Esophagus (tissue), 2 donors: ENCODE data around the gene OAS1. TPM values are rescaled to one million over a fixed set of nuclear protein-coding genes. Genes with fewer than 3 reads are reported as not detected.
A peak's percentile ranks its signal among the peaks of the same experiment; 100 is the strongest.

Source experiments
- H3K27ac ChIP-seq, 2 donors: one replicate each; pipeline ENCODE4 v1.5.1; 2013; ENCODE audit warnings: low read depth in 2 of 2, mild to moderate bottlenecking in 2 of 2, inconsistent platforms in 1 of 2, low read length in 1 of 2, moderate library complexity in 1 of 2
- H3K27me3 ChIP-seq, 2 donors: one replicate each; pipeline ENCODE4 v1.6.1; 2013; ENCODE audit warnings: low read length in 2 of 2, control low read depth in 1 of 2, mild to moderate bottlenecking in 1 of 2; ENCODE audit not compliant: insufficient read depth in 2 of 2, control insufficient read depth in 1 of 2
- H3K36me3 ChIP-seq, 2 donors: one replicate each; pipeline ENCODE4 v1.6.1; 2013; ENCODE audit warnings: low read length in 1 of 2; ENCODE audit not compliant: control insufficient read depth in 2 of 2, insufficient read depth in 2 of 2
- H3K4me1 ChIP-seq, 2 donors: one replicate each; pipeline ENCODE4 v1.6.1; 2013; ENCODE audit warnings: low read length in 1 of 2; ENCODE audit not compliant: control insufficient read depth in 2 of 2, insufficient read depth in 2 of 2
- H3K4me3 ChIP-seq, 2 donors: one replicate each; pipeline ENCODE4 v1.5.1; 2013; ENCODE audit warnings: low read length in 2 of 2, mild to moderate bottlenecking in 2 of 2, low read depth in 1 of 2, moderate library complexity in 1 of 2
- H3K9me3 ChIP-seq, 2 donors: one replicate each; pipeline ENCODE4 v1.6.1; 2013; ENCODE audit warnings: mild to moderate bottlenecking in 2 of 2, low read depth in 1 of 2, low read length in 1 of 2, moderate library complexity in 1 of 2; ENCODE audit not compliant: control insufficient read depth in 2 of 2, insufficient read depth in 1 of 2
- WGBS, 2 donors: extraction: QIAGEN DNeasy Blood & Tissue Kit; methylation state at CpG; one replicate each; pipeline ENCODE4 v1.1.7; 2013; 5-methylcytosine and 5-hydroxymethylcytosine counted together
- polyA plus RNA-seq, 2 donors: library from polyadenylated mRNA; stranded (reverse); fragments of 200-250 nt; gene quantifications; one replicate each; pipeline ENCODE4 v1.2.3, GENCODE V29; 2013
- donor health status: healthy with polysubstance abuse.
- donor health status: Bipolar disorder and iron deficiency.

OAS1 gene
- polyA plus RNA-seq, 2 donors = 47.9 to 58.6 TPM

DNA sequence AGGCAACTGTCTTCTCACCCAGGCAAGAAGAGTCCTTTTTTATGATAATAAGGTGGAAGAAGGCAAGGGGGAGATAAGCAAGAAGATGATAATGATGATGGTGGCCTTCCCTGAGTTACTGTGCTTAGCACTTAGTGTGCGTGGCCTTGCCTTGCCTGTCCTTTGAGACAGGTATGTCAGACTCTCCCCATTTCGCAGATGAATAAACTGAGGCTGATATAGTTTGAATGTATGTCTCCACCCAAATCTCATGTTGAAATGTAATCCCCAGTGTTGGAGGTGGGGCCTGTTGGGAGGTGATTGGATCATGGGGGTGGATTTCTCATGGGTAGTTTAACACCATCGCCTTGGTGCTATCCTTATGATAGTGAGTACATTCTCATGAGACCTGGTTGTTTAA, 23.0 kb downstream of the OAS1 start:
- Histone ChIP-seq H3K27ac (no peak overlapping the region), H3K9me3 (no peaks in the 10 kb centered on the region), H3K27me3 (no peaks in the 10 kb centered on the region), H3K4me1 (no peaks in the 10 kb centered on the region), H3K4me3 (no peak overlapping the region), H3K36me3 (no peaks in the 10 kb centered on the region)
- 94 to 96% methylated on average over 3 of the region's 3 CpGs for WGBS, 2 donors

DNA sequence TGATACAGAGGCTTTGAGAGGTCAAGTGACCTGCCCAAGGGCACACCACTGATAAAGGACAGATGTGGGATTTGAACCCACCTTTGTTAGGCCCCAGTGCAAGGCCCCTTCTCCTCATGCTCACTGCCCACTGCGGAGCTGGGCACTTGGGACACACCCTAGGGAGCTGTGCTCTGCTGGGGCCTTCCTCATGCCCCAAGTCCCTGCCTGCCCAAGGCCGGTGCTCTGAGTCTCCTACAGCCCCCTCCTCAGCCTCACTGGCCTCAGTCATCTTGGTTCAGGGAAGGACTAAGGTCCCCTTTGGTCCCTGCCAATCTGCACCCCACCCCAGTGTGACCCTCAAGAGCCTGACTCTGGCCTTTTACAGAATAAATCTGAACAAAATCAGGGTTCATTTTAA, 23.6 kb downstream of the OAS1 start:
- 92 to 98% methylated on average over 2 of the region's 2 CpGs for WGBS, 2 donors
- Histone ChIP-seq H3K4me1 (no peaks in the 10 kb centered on the region), H3K36me3 (no peaks in the 10 kb centered on the region), H3K9me3 (no peaks in the 10 kb centered on the region), H3K4me3 (no peak overlapping the region), H3K27ac (no peak overlapping the region), H3K27me3 (no peaks in the 10 kb centered on the region)

DNA sequence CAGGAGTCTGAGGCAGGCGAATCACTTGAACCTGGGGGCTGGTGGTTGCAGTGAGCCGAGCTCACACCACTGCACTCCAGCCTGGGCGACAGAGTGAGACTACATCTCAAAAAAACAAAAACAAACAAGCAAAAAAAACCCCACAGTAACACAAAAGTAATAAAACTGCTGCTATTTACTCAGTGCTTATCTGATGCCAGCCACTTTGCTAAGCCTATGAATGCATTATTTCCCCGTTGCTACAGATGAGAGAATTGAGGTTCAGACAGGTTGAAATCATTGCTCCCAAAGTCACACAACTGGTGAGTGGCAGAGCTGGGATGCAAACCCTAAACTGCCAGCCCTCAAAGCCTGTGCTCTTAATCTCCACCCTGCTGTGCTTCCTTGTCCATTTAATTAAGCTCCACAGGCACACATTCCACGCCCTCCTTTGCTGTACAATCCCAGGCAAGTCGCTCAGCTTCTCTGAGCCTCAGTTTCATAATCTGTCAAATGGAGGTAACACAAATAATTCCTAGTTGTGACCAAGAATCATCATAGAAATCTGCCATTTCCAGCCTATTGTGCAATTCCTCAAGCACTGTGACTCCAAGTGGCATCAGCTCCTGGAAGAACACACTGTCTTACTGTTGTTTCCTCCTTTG, 25.8 kb downstream of the OAS1 start:
- no peaks in the 10 kb centered on the region for H3K36me3 ChIP-seq
- no peaks in the 10 kb centered on the region for H3K27me3 ChIP-seq
- WGBS, 2 donors = 59 to 69% methylated on average over 6 of the region's 6 CpGs
- peak overlapping the region in 1 of 2 donors; percentile 27 for H3K27ac ChIP-seq
- no peaks in the 10 kb centered on the region for H3K4me1 ChIP-seq
- H3K4me3 ChIP-seq = no peak overlapping the region
- no peaks in the 10 kb centered on the region for H3K9me3 ChIP-seq

DNA sequence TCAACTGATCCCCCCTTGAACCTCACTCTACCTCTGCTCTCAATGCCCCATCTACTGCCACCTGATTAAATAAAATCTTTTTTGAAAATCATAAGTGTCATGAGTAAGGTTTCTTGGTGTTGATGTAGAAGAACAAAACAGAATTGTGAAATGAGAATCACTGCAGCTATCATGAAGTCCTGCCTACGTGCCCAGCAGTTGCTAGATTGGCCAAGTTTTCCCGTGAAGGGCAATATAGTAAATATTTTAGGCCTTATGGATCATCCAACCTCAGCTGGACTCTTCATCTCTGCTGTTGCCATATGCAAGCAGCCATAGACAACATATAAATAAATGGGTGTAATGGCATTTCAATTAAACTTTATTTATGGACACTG, 26.4 kb downstream of the OAS1 start:
- 65 to 89% methylated on average over 2 of the region's 2 CpGs for WGBS, 2 donors
- no peak overlapping the region for H3K4me3 ChIP-seq
- no peaks in the 10 kb centered on the region for H3K4me1 ChIP-seq
- H3K9me3 ChIP-seq = no peaks in the 10 kb centered on the region
- H3K27me3 ChIP-seq = no peaks in the 10 kb centered on the region
- peak overlapping the region in 1 of 2 donors; percentile 27 for H3K27ac ChIP-seq
- H3K36me3 ChIP-seq = no peaks in the 10 kb centered on the region

DNA sequence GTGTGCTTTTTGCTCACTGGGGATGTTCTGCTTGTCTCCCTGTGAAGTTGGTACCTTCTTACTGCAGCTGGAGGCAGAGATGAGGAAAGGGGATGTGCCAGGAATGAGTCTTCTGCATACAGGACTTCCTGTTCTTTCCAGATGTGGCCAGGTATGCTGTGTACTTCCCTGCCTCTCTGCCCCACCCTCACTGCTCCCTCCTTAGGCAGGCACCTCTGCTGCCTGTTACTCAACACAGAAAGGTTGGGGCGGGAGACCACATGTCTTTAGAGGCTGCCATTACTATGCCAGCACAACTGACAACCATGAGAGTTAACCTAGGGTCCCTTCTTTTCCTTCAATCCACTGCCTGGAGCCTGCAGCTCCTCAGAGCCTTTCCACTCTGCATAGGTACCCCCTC, 29.5 kb downstream of the OAS1 start:
- Histone ChIP-seq H3K27me3 (no peaks in the 10 kb centered on the region), H3K9me3 (no peaks in the 10 kb centered on the region), H3K36me3 (no peaks in the 10 kb centered on the region), H3K4me3 (no peak overlapping the region), H3K4me1 (peaks cover 4 to 8% of the 10 kb centered on the region in 2 donors), H3K27ac (peak overlapping the region; percentile 91 to 95)
- WGBS, 2 donors = 48 to 61% methylated on average over 1 of the region's 1 CpG

DNA sequence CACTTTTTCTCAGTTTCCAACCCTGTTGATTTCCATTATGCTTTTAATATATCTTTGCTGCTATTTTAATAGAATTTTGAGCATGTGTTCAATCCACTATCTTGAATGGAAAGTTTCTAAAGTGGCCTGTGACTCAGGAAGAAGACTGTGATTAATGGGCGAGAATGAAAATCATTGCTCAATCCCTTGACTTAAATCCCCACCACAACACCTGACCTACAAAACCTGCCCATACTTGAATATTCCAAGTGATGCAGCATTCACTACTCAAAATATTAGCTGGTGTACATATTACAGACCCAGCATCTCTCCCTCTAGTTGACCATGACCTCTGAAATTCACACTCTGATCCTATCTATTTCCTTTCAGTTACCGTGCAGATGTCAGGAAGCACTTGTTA, 30.2 kb downstream of the OAS1 start:
- Histone ChIP-seq H3K27me3 (no peaks in the 10 kb centered on the region), H3K36me3 (peaks cover 0 to 5% of the 10 kb centered on the region in 2 donors), H3K9me3 (no peaks in the 10 kb centered on the region), H3K27ac (peak overlapping the region; percentile 91 to 95), H3K4me1 (peaks cover 4 to 8% of the 10 kb centered on the region in 2 donors), H3K4me3 (no peak overlapping the region)
- WGBS, 2 donors = 41% methylated on average over 2 of the region's 2 CpGs

DNA sequence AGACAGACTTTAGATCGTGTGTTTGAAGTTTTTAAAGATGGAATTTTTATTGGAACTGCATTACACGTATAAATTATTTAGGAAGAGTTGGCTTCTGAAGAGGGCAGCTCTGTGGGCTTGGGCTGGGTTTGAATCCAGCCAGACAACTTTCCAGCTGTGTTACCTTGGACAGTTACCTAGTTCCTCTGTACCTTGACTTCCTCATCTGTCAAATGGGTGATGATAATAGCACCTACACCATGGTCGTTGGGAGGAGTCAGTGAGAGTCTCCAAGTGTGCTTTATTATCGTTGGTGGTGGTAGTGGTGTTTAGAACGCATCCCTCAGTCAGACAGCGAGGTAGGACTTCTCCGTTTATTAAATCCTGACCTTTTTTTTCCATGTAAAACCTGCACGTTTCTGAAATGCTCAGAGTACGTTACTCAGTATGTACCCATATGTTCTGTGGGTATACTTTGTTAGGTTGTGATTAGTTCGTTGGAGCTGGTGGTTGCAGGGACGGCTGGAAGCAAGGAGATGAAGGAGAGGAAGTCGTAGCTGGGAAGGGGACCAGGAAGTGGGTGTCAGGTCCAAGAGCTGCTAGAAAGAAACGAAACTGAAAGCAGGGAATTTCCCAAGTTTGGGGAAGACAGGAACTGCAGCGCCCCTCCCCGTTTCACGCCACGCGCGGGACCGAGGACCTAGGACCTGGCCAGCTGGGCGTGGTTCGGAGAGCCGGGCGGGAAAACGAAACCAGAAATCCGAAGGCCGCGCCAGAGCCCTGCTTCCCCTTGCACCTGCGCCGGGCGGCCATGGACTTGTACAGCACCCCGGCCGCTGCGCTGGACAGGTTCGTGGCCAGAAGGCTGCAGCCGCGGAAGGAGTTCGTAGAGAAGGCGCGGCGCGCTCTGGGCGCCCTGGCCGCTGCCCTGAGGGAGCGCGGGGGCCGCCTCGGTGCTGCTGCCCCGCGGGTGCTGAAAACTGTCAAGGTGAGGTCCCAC, 31.3 kb downstream of the OAS1 start, which contains the start of gene OAS3:
OAS3 (plus strand) TSS at position 734 of the 979 bp plus-strand sequence; CDS start at position 791, 57 bp downstream.
- H3K4me1 ChIP-seq = peaks cover 4 to 8% of the 10 kb centered on the region in 2 donors
- H3K9me3 ChIP-seq = no peaks in the 10 kb centered on the region
- WGBS, 2 donors = 6 to 7% methylated on average over 50 of the region's 50 CpGs
- H3K27ac ChIP-seq = peak within 1 kb of the TSS; percentile 97
- H3K36me3 ChIP-seq = peaks cover 0 to 5% of the 10 kb centered on the region in 2 donors
- H3K27me3 ChIP-seq = no peaks in the 10 kb centered on the region
- H3K4me3 ChIP-seq = peak within 1 kb of the TSS; percentile 82 to 86

DNA sequence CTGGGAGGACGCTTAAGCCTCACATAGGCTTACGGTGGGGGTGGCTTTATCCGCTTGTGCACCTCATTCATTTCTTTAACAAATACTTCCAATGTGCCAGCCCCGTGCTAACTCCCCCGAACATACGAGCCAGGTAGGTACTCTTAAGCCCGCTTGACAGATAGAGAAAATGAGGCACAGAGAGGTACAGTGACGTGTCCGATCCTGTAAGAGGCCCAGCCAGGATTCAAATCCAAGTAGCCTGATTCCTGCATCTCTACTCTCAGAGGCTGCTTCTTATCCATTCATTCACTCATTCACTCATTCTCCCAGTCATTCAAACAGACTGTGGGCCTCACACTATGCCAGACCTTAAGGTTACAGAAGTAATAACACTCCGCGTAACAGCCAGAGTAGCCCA, 32.0 kb downstream of the OAS1 start:
- Histone ChIP-seq H3K4me3 (peak overlapping the region; percentile 82 to 86), H3K36me3 (peaks cover 0 to 5% of the 10 kb centered on the region in 2 donors), H3K4me1 (peaks cover 4 to 8% of the 10 kb centered on the region in 2 donors), H3K27me3 (no peaks in the 10 kb centered on the region), H3K9me3 (no peaks in the 10 kb centered on the region), H3K27ac (peak overlapping the region; percentile 97)
- 13 to 15% methylated on average over 11 of the region's 11 CpGs for WGBS, 2 donors

DNA sequence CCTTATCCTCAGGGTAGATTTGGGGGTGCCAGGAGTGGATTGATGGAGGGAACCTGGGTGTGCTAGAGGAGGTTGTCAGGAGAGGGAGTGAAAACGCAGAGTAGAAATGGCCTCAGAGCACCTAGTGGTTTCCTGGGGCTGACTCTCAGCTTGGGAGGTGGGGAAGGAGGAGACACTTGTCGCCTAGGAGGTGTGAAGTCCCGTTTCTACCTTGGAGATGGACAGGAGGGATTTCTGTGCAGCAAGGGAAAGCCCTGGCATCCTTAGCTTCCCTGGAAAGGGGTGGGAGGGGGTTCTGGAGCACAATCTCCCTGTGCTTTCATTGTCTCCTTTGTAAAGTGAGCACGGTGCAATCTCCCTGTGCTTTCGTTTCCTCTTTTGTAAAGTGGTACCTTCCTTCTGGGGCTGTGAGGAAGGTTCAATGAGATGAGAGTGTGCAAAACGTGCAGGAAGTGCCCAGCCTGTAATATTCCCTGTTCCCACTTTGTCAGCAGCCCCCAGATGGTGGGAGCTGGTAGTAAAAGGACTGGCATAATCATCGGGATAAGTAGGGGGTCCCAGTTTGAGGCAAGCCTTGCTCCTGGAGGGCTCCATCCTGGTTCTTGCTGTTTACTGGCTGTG, 33.1 kb downstream of the OAS1 start:
- no peak overlapping the region for H3K27ac ChIP-seq

More for the DNA sequence above, 33.1 kb downstream of the OAS1 start:
- peaks cover 4 to 8% of the 10 kb centered on the region in 2 donors for H3K4me1 ChIP-seq
- WGBS, 2 donors = 35% methylated on average over 7 of the region's 7 CpGs
- no peaks in the 10 kb centered on the region for H3K27me3 ChIP-seq
- peaks cover 0 to 8% of the 10 kb centered on the region in 2 donors for H3K36me3 ChIP-seq
- peak overlapping the region; percentile 18 to 22 for H3K4me3 ChIP-seq
- H3K9me3 ChIP-seq = no peaks in the 10 kb centered on the region
